Transverse colon (tissue), 4 donors: Measurements from ENCODE around the gene LYZL1. TPM values are rescaled to one million over a fixed set of nuclear protein-coding genes. Genes with fewer than 3 reads are reported as not detected.

Experiments
- DNase-seq: peaks from one replicate; pipeline ENCODE4 v3.0.0-alpha.2; 2019
- H3K27ac ChIP-seq, 4 donors: fragments of 200-600 bp; sonication (generic); 2 replicates each; pipeline ENCODE4 v1.5.1; 2016 to 2018; ENCODE audit warnings: inconsistent platforms in 4 of 4
- H3K27me3 ChIP-seq: fragments of 200-600 bp; sonication (generic); 2 replicates; pipeline ENCODE4 v1.5.1; 2017; ENCODE audit warnings: inconsistent platforms
- H3K36me3 ChIP-seq, 4 donors: fragments of 200-600 bp; sonication (generic); 2 replicates each; pipeline ENCODE4 v1.5.1; 2017 to 2019; ENCODE audit warnings: inconsistent platforms in 4 of 4
- H3K4me1 ChIP-seq, 4 donors: fragments of 200-600 bp; sonication (generic); 2 replicates each; pipeline ENCODE4 v1.5.1; 2017 to 2020; ENCODE audit warnings: inconsistent platforms in 4 of 4
- H3K4me3 ChIP-seq, 4 donors: fragments of 200-600 bp; sonication (generic); 1 replicate in 1 of 4; 2 replicates in 3 of 4; pipeline versions ENCODE4 v1.5.1 to v1.6.1; 2017 to 2019; ENCODE audit warnings: inconsistent platforms in 4 of 4
- H3K9me3 ChIP-seq, 2 donors: fragments of 200-600 bp; sonication (generic); 2 replicates each; pipeline ENCODE4 v1.5.1; 2017 to 2019; ENCODE audit warnings: inconsistent platforms in 2 of 2
- CTCF ChIP-seq, 5 experiments: fragments of 200-600 bp in 3 of 5; fragments of 450-650 bp in 2 of 5; sonication (generic) in 3 of 5; IDR thresholded peaks; 1 replicate in 2 of 5; 2 replicates in 3 of 5; pipeline ENCODE4 v1.5.1; 2016 to 2017; ENCODE audit warnings: antibody characterized with exemption in 5 of 5, inconsistent platforms in 3 of 5, mild to moderate bottlenecking in 2 of 5, moderate library complexity in 1 of 5
- EP300 ChIP-seq: sonication (generic); formaldehyde crosslinking; IDR thresholded peaks from one replicate; pipeline ENCODE4 v1.6.1; 2017; ENCODE audit warnings: antibody characterized with exemption, low read depth
- POLR2A ChIP-seq: fragments of 450-650 bp; IDR thresholded peaks from one replicate; pipeline ENCODE4 v1.6.1; 2016; ENCODE audit warnings: antibody characterized with exemption, mild to moderate bottlenecking, moderate library complexity
- POLR2AphosphoS5 ChIP-seq, 3 donors: sonication (generic); formaldehyde crosslinking; IDR thresholded peaks; one replicate each; pipeline ENCODE4 v1.6.1; 2016; ENCODE audit warnings: antibody characterized with exemption in 3 of 3
- WGBS, 2 donors: methylation state at CpG; one replicate each; pipeline ENCODE4 v1.1.5; 2018; ENCODE audit warnings: low coverage in 1 of 2; 5-methylcytosine and 5-hydroxymethylcytosine counted together
- in situ Hi-C, 4 donors: fragments of 200-750 bp; cut with MboI; loops; one replicate each; pipeline versions ENCODE4 v1.15.0 to v1.15.1; 2017; ENCODE audit warnings: low sequenced_read_pairs in 3 of 4, low pct_ligation_motif_present in 1 of 4, low pct_unique_long_range_greater_than_20kb in 1 of 4
- intact Hi-C: fragments of 100-400 bp; cut with DNase I; formaldehyde crosslinking; loops from one replicate; pipeline ENCODE4 v1.15.1; 2023; ENCODE audit warnings: low total_unique reads
- total RNA-seq, 4 donors: library from RNA; depleted of rRNA; stranded (reverse); fragments of >200 nt; gene quantifications; one replicate each; pipeline ENCODE4 v1.1.0, GENCODE V29; 2016

The LYZL1 gene
- total RNA-seq, 4 donors from 2014 or later = not detected

GRCh38 chr10:29297678-29298077 is 8.8 kb downstream of the LYZL1 start:
- in situ Hi-C loops (no loop called here), intact Hi-C loops (no loop called here)

GRCh38 chr10:29301359-29301910 is 12.6 kb downstream of the LYZL1 start:
- Histone ChIP-seq H3K4me1 (no peaks in the 10 kb centered on the region), H3K9me3 (peaks cover 11 to 13% of the 10 kb centered on the region in 2 donors), H3K4me3 (no peak overlapping the region), H3K36me3 (no peaks in the 10 kb centered on the region), H3K27ac (no peak overlapping the region), H3K27me3 (no peaks in the 10 kb centered on the region)
- no peak for DNase-seq
- WGBS, 2 donors = 91 to 100% methylated on average over 1 of the region's 1 CpG
- in situ Hi-C loops (loop anchor here (10.0 to 25.0 kb wide), 2 partner anchors 637 to 664 kb away; no protein-coding TSS in a partner anchor), intact Hi-C loops (no loop called here)
- TF ChIP-seq POLR2A = no peak
- no peak for TF ChIP-seq EP300
- TF ChIP-seq CTCF (IDR thresholded peaks at IDR 0.05) = no peak
- TF ChIP-seq POLR2AphosphoS5 (IDR thresholded peaks at IDR 0.05) = no peak

More at GRCh38 chr10:29297678-29298077, 8.8 kb downstream of the LYZL1 start:
- no peak for DNase-seq
- Histone ChIP-seq H3K9me3 (peaks cover 11 to 13% of the 10 kb centered on the region in 2 donors), H3K27ac (no peak overlapping the region), H3K36me3 (no peaks in the 10 kb centered on the region), H3K4me3 (no peak overlapping the region), H3K27me3 (no peaks in the 10 kb centered on the region), H3K4me1 (no peaks in the 10 kb centered on the region)
- 56 to 68% methylated on average over 1 of the region's 1 CpG for WGBS, 2 donors
- TF ChIP-seq EP300 (no peak), POLR2A (no peak), POLR2AphosphoS5 (IDR thresholded peaks at IDR 0.05) (no peak), CTCF (IDR thresholded peaks at IDR 0.05) (no peak)

- Histone ChIP-seq H3K4me3 (no peak overlapping the region), H3K27ac (no peak overlapping the region), H3K36me3 (no peaks in the 10 kb centered on the region), H3K27me3 (no peaks in the 10 kb centered on the region), H3K9me3 (peaks cover 11 to 13% of the 10 kb centered on the region in 2 donors), H3K4me1 (no peaks in the 10 kb centered on the region)
- intact Hi-C loops = no loop called here
- in situ Hi-C loops = loop anchor here (10.0 to 25.0 kb wide), 2 partner anchors 638 to 665 kb away; no protein-coding TSS in a partner anchor
- DNase-seq = no peak
- TF ChIP-seq POLR2A = no peak
- TF ChIP-seq POLR2AphosphoS5 (IDR thresholded peaks at IDR 0.05) = no peak
- TF ChIP-seq EP300 = no peak
- TF ChIP-seq CTCF (IDR thresholded peaks at IDR 0.05) = no peak
- 90 to 92% methylated on average over 10 of the region's 10 CpGs for WGBS, 2 donors
Measured at GRCh38 chr10:29302499-29302898, 13.6 kb downstream of the LYZL1 start.

- in situ Hi-C loops = loop anchor here (10.0 to 25.0 kb wide), 2 partner anchors 640 to 667 kb away; no protein-coding TSS in a partner anchor
- no peak for TF ChIP-seq POLR2AphosphoS5 (IDR thresholded peaks at IDR 0.05)
- peak; percentile 61 to 77 (median 68) for TF ChIP-seq CTCF (IDR thresholded peaks at IDR 0.05)
- H3K9me3 ChIP-seq = peaks cover 11 to 13% of the 10 kb centered on the region in 2 donors
- H3K27ac ChIP-seq = no peak overlapping the region
- intact Hi-C loops = no loop called here
- no peaks in the 10 kb centered on the region for H3K4me1 ChIP-seq
- no peak overlapping the region for H3K4me3 ChIP-seq
- no peaks in the 10 kb centered on the region for H3K36me3 ChIP-seq
- no peaks in the 10 kb centered on the region for H3K27me3 ChIP-seq
- WGBS, 2 donors = 11% methylated on average over 5 to 6 of the region's 6 CpGs
- DNase-seq = peak; percentile 41
Measured at GRCh38 chr10:29304264-29304994, 15.6 kb downstream of the LYZL1 start.
